ENCODE results near the gene MROH2A.

- TF ChIP-seq, protein P1, sequence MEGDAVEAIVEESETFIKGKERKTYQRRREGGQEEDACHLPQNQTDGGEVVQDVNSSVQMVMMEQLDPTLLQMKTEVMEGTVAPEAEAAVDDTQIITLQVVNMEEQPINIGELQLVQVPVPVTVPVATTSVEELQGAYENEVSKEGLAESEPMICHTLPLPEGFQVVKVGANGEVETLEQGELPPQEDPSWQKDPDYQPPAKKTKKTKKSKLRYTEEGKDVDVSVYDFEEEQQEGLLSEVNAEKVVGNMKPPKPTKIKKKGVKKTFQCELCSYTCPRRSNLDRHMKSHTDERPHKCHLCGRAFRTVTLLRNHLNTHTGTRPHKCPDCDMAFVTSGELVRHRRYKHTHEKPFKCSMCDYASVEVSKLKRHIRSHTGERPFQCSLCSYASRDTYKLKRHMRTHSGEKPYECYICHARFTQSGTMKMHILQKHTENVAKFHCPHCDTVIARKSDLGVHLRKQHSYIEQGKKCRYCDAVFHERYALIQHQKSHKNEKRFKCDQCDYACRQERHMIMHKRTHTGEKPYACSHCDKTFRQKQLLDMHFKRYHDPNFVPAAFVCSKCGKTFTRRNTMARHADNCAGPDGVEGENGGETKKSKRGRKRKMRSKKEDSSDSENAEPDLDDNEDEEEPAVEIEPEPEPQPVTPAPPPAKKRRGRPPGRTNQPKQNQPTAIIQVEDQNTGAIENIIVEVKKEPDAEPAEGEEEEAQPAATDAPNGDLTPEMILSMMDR (IDR thresholded peaks at IDR 0.05; ENCODE audit: low read depth, low read length, missing input control), result no peak
- TF ChIP-seq JUND (IDR thresholded peaks at IDR 0.05), result no peak
- no peak for TF ChIP-seq MAX (IDR thresholded peaks at IDR 0.05)
These were observed 22.1 kb downstream of the MROH2A start for GRCh38 chr2:233800208-233800607.
